Neural cell (in vitro differentiated cells): ENCODE measurements around the gene PLBD1. TPM values are rescaled to one million over a fixed set of nuclear protein-coding genes. Genes with fewer than 3 reads are reported as not detected.

Experiments
- H2AFZ ChIP-seq: fragments of 200-600, 300-800 bp; sonication (generic), shearing (Covaris generic); 2 replicates; pipeline ENCODE4 v1.6.0; 2014; ENCODE audit warnings: low read depth, mild to moderate bottlenecking, antibody characterized with exemption, low read length, moderate library complexity
- H3F3A ChIP-seq: fragments of 200-600 bp; shearing (Covaris generic); 2 replicates; pipeline ENCODE4 v1.6.1; 2016; ENCODE audit warnings: mild to moderate bottlenecking, moderate library complexity, mixed read lengths, antibody characterized with exemption, low read length; ENCODE audit not compliant: insufficient read depth, poor library complexity, severe bottlenecking
- H3K27ac ChIP-seq: fragments of 200-600, 300-800 bp; sonication (generic), shearing (Covaris generic); 2 replicates; pipeline ENCODE4 v1.5.1; 2014; ENCODE audit warnings: mild to moderate bottlenecking, low read length, moderate library complexity
- H3K27me3 ChIP-seq: fragments of 300-800, 200-600 bp; sonication (generic), shearing (Covaris generic); 2 replicates; pipeline ENCODE4 v1.6.0; 2014; ENCODE audit warnings: mild to moderate bottlenecking, low read depth, low read length, moderate library complexity; ENCODE audit not compliant: insufficient read depth
- H3K36me3 ChIP-seq: fragments of 300-800, 200-600 bp; sonication (generic), shearing (Covaris generic); 2 replicates; pipeline ENCODE4 v1.5.1; 2014; ENCODE audit warnings: mild to moderate bottlenecking, antibody characterized with exemption, low read length, moderate library complexity; ENCODE audit not compliant: insufficient read depth
- H3K4me2 ChIP-seq: fragments of 300-800, 200-600 bp; sonication (generic), shearing (Covaris generic); 2 replicates; pipeline ENCODE4 v1.6.0; 2014; ENCODE audit warnings: mild to moderate bottlenecking, low read length
- H3K4me3 ChIP-seq: fragments of 300-800, 200-600 bp; sonication (generic), shearing (Covaris generic); 2 replicates; pipeline ENCODE4 v1.5.1; 2014; ENCODE audit warnings: mild to moderate bottlenecking, low read length, moderate library complexity
- H3K79me2 ChIP-seq: fragments of 200-600 bp; shearing (Covaris generic); replicated peaks from 2 replicates; pipeline ENCODE4 v1.6.0; 2014; ENCODE audit warnings: mild to moderate bottlenecking, low read length, moderate library complexity; ENCODE audit not compliant: insufficient read depth
- H3K9ac ChIP-seq: fragments of 300-800, 200-600 bp; sonication (generic), shearing (Covaris generic); 2 replicates; pipeline ENCODE4 v1.6.1; 2016; ENCODE audit warnings: mild to moderate bottlenecking, low read length, mixed read lengths
- H3K9me2 ChIP-seq: fragments of 200-600 bp; shearing (Covaris generic); 2 replicates; pipeline ENCODE4 v1.6.1; 2016; ENCODE audit warnings: mild to moderate bottlenecking, low read length, mixed read lengths; ENCODE audit not compliant: insufficient read depth
- H3K9me3 ChIP-seq: fragments of 200-600, 300-800 bp; sonication (generic), shearing (Covaris generic); 2 replicates; pipeline ENCODE4 v1.6.1; 2016; ENCODE audit warnings: mild to moderate bottlenecking, mixed run types, low read length, moderate library complexity, mixed read lengths
- H4K20me1 ChIP-seq: fragments of 200-600 bp; shearing (Covaris generic); 2 replicates; pipeline ENCODE4 v1.6.1; 2016; ENCODE audit warnings: mild to moderate bottlenecking, mixed run types; ENCODE audit not compliant: insufficient read depth
- EP300 ChIP-seq: fragments of 450-650 bp; conservative IDR thresholded peaks from 2 replicates; pipeline ENCODE4 v1.6.1; 2014; ENCODE audit warnings: antibody characterized with exemption, mild to moderate bottlenecking, moderate library complexity; ENCODE audit not compliant: poor library complexity, severe bottlenecking
- EZH2 ChIP-seq: fragments of 200-600, 300-800 bp; shearing (Covaris generic), sonication (generic); IDR thresholded peaks from 2 replicates; pipeline ENCODE4 v1.6.1; 2014; ENCODE audit warnings: antibody characterized with exemption, low read length, borderline replicate concordance, mild to moderate bottlenecking; ENCODE audit not compliant: insufficient read depth, poor library complexity, severe bottlenecking
- MXI1 ChIP-seq: fragments of 450-650 bp; conservative IDR thresholded peaks from 2 replicates; pipeline ENCODE4 v1.6.1; 2014; ENCODE audit warnings: antibody characterized with exemption, mild to moderate bottlenecking; ENCODE audit not compliant: poor library complexity, severe bottlenecking
- POLR2AphosphoS5 ChIP-seq: IDR thresholded peaks from 2 replicates; pipeline ENCODE4 v1.6.1; 2012
- RAD21 ChIP-seq: fragments of 450-650 bp; conservative IDR thresholded peaks from 2 replicates; pipeline ENCODE4 v1.6.1; 2014; ENCODE audit warnings: antibody characterized with exemption, mild to moderate bottlenecking, moderate library complexity
- SMC3 ChIP-seq: fragments of 450-650 bp; conservative IDR thresholded peaks from 2 replicates; pipeline ENCODE4 v1.6.1; 2014; ENCODE audit warnings: antibody characterized with exemption, mild to moderate bottlenecking, moderate library complexity; ENCODE audit not compliant: poor library complexity
- TAF1 ChIP-seq: IDR thresholded peaks from 2 replicates; pipeline ENCODE4 v1.6.1; 2012; ENCODE audit warnings: low read depth
- polyA plus RNA-seq: library from polyadenylated mRNA; depleted of rRNA; stranded (reverse); fragments of >200 nt; gene quantifications from 2 replicates; pipeline ENCODE4 v1.2.3, GENCODE V29; 2014
- TF ChIP-seq, protein P1 (sequence below): fragments of 450-650 bp; IDR thresholded peaks from 2 replicates; pipeline ENCODE4 v1.5.1; 2014; ENCODE audit warnings: antibody characterized with exemption, mild to moderate bottlenecking, moderate library complexity; ENCODE audit not compliant: poor library complexity, severe bottlenecking
- TF ChIP-seq, protein P2 (sequence below): IDR thresholded peaks from 2 replicates; pipeline ENCODE4 v1.6.1; 2012; ENCODE audit warnings: borderline replicate concordance

Gene PLBD1
- polyA plus RNA-seq, 1 donor from 2014 or later: not detected

DNA sequence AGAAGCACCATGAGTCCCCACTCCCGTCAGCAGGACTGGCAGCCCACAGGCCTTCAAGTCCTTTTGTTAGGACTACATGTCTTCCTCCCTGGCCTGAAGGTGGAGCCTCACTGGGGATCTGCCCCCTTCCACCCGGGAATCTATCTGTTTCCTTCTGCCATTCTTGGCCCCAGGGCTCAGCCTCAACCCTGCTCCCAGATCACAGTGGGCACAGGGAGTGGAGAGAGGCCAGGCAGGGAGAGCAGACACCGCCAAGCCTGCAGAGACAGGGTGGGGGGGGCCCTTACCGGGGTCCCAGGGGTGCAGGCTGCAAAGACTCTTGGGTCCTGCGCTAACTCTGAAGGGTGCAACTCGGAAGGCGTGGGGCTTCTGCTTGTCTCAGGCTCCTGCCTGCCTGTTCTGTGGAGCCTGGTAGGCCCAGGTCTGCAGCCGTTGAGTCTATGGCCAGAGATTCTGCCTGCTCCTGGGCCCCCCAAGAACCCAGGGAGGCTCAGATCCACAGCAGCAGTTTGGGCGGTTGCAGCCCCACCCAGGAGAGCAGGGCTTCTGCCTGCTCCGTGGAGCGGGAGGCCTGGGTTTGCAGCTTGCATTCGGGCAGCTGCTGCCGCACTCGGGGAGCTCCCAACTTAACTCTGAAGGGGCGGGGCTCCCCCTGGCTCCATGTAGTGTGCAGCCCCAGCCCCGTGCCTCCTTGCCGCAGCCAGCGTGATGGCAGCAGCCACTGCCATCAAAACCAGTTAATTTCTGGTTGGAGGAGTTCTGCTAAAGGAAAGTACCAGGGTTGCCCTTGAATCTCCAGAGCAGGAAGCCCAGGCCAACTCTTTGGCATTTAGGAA is 21.7 kb upstream of the PLBD1 start:
- no peaks in the 10 kb centered on the region for H3F3A ChIP-seq
- no peaks in the 10 kb centered on the region for H3K27me3 ChIP-seq
- H3K4me2 ChIP-seq: no peak overlapping the region
- H3K4me3 ChIP-seq: no peak overlapping the region
- H3K79me2 ChIP-seq: no peaks in the 10 kb centered on the region
- H2AFZ ChIP-seq: no peak overlapping the region
- no peaks in the 10 kb centered on the region for H3K9me3 ChIP-seq
- no peak overlapping the region for H3K9ac ChIP-seq
- TF ChIP-seq TAF1 (no peak), EZH2 (no peak), RAD21 (no peak), SMC3 (no peak), EP300 (no peak), MXI1 (no peak), POLR2AphosphoS5 (no peak)
- TF ChIP-seq, protein P1, sequence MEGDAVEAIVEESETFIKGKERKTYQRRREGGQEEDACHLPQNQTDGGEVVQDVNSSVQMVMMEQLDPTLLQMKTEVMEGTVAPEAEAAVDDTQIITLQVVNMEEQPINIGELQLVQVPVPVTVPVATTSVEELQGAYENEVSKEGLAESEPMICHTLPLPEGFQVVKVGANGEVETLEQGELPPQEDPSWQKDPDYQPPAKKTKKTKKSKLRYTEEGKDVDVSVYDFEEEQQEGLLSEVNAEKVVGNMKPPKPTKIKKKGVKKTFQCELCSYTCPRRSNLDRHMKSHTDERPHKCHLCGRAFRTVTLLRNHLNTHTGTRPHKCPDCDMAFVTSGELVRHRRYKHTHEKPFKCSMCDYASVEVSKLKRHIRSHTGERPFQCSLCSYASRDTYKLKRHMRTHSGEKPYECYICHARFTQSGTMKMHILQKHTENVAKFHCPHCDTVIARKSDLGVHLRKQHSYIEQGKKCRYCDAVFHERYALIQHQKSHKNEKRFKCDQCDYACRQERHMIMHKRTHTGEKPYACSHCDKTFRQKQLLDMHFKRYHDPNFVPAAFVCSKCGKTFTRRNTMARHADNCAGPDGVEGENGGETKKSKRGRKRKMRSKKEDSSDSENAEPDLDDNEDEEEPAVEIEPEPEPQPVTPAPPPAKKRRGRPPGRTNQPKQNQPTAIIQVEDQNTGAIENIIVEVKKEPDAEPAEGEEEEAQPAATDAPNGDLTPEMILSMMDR: no peak
- TF ChIP-seq, protein P2, sequence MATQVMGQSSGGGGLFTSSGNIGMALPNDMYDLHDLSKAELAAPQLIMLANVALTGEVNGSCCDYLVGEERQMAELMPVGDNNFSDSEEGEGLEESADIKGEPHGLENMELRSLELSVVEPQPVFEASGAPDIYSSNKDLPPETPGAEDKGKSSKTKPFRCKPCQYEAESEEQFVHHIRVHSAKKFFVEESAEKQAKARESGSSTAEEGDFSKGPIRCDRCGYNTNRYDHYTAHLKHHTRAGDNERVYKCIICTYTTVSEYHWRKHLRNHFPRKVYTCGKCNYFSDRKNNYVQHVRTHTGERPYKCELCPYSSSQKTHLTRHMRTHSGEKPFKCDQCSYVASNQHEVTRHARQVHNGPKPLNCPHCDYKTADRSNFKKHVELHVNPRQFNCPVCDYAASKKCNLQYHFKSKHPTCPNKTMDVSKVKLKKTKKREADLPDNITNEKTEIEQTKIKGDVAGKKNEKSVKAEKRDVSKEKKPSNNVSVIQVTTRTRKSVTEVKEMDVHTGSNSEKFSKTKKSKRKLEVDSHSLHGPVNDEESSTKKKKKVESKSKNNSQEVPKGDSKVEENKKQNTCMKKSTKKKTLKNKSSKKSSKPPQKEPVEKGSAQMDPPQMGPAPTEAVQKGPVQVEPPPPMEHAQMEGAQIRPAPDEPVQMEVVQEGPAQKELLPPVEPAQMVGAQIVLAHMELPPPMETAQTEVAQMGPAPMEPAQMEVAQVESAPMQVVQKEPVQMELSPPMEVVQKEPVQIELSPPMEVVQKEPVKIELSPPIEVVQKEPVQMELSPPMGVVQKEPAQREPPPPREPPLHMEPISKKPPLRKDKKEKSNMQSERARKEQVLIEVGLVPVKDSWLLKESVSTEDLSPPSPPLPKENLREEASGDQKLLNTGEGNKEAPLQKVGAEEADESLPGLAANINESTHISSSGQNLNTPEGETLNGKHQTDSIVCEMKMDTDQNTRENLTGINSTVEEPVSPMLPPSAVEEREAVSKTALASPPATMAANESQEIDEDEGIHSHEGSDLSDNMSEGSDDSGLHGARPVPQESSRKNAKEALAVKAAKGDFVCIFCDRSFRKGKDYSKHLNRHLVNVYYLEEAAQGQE: no peak
- H3K9me2 ChIP-seq: no peaks in the 10 kb centered on the region
- H4K20me1 ChIP-seq: no peaks in the 10 kb centered on the region
- H3K36me3 ChIP-seq: no peaks in the 10 kb centered on the region
- H3K27ac ChIP-seq: no peak overlapping the region

DNA sequence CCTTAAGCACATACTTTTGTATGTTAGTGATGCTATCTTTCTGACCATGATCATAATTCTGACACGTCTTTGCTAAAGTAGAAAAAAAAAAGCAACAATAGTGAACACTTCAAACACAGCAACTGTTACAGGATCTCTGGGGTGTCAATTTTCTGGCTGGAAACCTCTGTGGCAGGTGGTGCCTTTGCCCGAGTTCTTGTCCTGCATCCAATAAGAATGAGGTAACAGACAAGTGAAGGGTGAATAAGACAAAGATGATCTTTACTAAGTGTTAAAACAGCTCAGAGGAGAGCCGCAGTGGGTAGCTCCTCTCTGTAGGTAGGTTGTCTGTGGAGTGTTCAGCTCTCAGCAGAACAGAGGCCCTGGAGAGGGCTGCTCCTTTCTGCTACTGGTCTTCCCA is 20.9 kb upstream of the PLBD1 start:
- Histone ChIP-seq H3F3A (no peaks in the 10 kb centered on the region), H3K79me2 (no peaks in the 10 kb centered on the region), H3K9ac (no peak overlapping the region), H3K36me3 (no peaks in the 10 kb centered on the region), H3K4me2 (no peak overlapping the region), H3K9me2 (no peaks in the 10 kb centered on the region), H2AFZ (no peak overlapping the region), H3K4me3 (no peak overlapping the region), H4K20me1 (no peaks in the 10 kb centered on the region), H3K27me3 (no peaks in the 10 kb centered on the region), H3K9me3 (no peaks in the 10 kb centered on the region), H3K27ac (no peak overlapping the region)
- TF ChIP-seq POLR2AphosphoS5 (no peak), RAD21 (no peak), TAF1 (no peak)
- TF ChIP-seq, protein P1: no peak
